ENCODE data around the gene NRG2.

NRG2 gene

GRCh38 chr5:139964994-139965565, 78.0 kb downstream of the NRG2 start:
- no peaks in the 10 kb centered on the region for H3K27me3 ChIP-seq (ENCODE audit: low read length)
- H3K9me3 ChIP-seq (ENCODE audit: insufficient read depth, low read length), result no peaks in the 10 kb centered on the region
- TF ChIP-seq EZH2phosphoT487 (conservative IDR thresholded peaks at IDR 0.05; ENCODE audit: low read length) (no peak), CTCF (IDR thresholded peaks at IDR 0.05; ENCODE audit: insufficient read depth, low read length, poor library complexity, severe bottlenecking) (no peak)
- no peaks in the 10 kb centered on the region for H3F3A ChIP-seq (ENCODE audit: insufficient read depth)
- no peaks in the 10 kb centered on the region for H3K36me3 ChIP-seq (ENCODE audit: low read length)
- H3K27ac ChIP-seq (ENCODE audit: low read depth, low read length), result no peak overlapping the region
- no peak overlapping the region for H3K9ac ChIP-seq (ENCODE audit: low read length)
- no peaks in the 10 kb centered on the region for H4K20me1 ChIP-seq (ENCODE audit: low read depth, low read length)
- no peak overlapping the region for H3K4me2 ChIP-seq (ENCODE audit: low read depth, low read length, poor library complexity, severe bottlenecking)
- H3K9me2 ChIP-seq (replicated peaks; ENCODE audit: insufficient read depth, low read length), result no peaks in the 10 kb centered on the region
- H2AFZ ChIP-seq (ENCODE audit: low read depth, low read length, severe bottlenecking), result no peak overlapping the region
- no peaks in the 10 kb centered on the region for H3K79me2 ChIP-seq (ENCODE audit: insufficient read depth, low read length)
- H3K4me3 ChIP-seq (ENCODE audit: insufficient read depth, low read length, poor library complexity, severe bottlenecking), result no peak overlapping the region

- Histone ChIP-seq H3K27me3 (ENCODE audit: low read length) (no peaks in the 10 kb centered on the region), H2AFZ (ENCODE audit: low read depth, low read length, severe bottlenecking) (no peak overlapping the region), H3K79me2 (ENCODE audit: insufficient read depth, low read length) (no peaks in the 10 kb centered on the region), H3K9ac (ENCODE audit: low read length) (no peak overlapping the region), H3F3A (ENCODE audit: insufficient read depth) (no peaks in the 10 kb centered on the region), H3K4me2 (ENCODE audit: low read depth, low read length, poor library complexity, severe bottlenecking) (no peak overlapping the region), H4K20me1 (ENCODE audit: low read depth, low read length) (no peaks in the 10 kb centered on the region), H3K9me2 (replicated peaks; ENCODE audit: insufficient read depth, low read length) (no peaks in the 10 kb centered on the region), H3K4me3 (ENCODE audit: insufficient read depth, low read length, poor library complexity, severe bottlenecking) (no peak overlapping the region), H3K36me3 (ENCODE audit: low read length) (no peaks in the 10 kb centered on the region), H3K27ac (ENCODE audit: low read depth, low read length) (no peak overlapping the region), H3K9me3 (ENCODE audit: insufficient read depth, low read length) (no peaks in the 10 kb centered on the region)
- TF ChIP-seq CTCF (IDR thresholded peaks at IDR 0.05; ENCODE audit: insufficient read depth, low read length, poor library complexity, severe bottlenecking), result no peak
- TF ChIP-seq EZH2phosphoT487 (conservative IDR thresholded peaks at IDR 0.05; ENCODE audit: low read length), result no peak
These were observed 78.7 kb downstream of the NRG2 start for GRCh38 chr5:139964266-139964993.

GRCh38 chr5:139962445-139962844, 80.7 kb downstream of the NRG2 start:
- H3K9ac ChIP-seq (ENCODE audit: low read length), result no peak overlapping the region

More at GRCh38 chr5:139962445-139962844, 80.7 kb downstream of the NRG2 start:
- Histone ChIP-seq H3K4me3 (ENCODE audit: insufficient read depth, low read length, poor library complexity, severe bottlenecking) (no peak overlapping the region), H3K9me2 (replicated peaks; ENCODE audit: insufficient read depth, low read length) (no peaks in the 10 kb centered on the region), H3K27me3 (ENCODE audit: low read length) (no peaks in the 10 kb centered on the region), H3F3A (ENCODE audit: insufficient read depth) (no peaks in the 10 kb centered on the region), H3K36me3 (ENCODE audit: low read length) (no peaks in the 10 kb centered on the region), H3K79me2 (ENCODE audit: insufficient read depth, low read length) (no peaks in the 10 kb centered on the region), H3K27ac (ENCODE audit: low read depth, low read length) (no peak overlapping the region), H3K9me3 (ENCODE audit: insufficient read depth, low read length) (no peaks in the 10 kb centered on the region), H3K4me2 (ENCODE audit: low read depth, low read length, poor library complexity, severe bottlenecking) (no peak overlapping the region), H4K20me1 (ENCODE audit: low read depth, low read length) (no peaks in the 10 kb centered on the region), H2AFZ (ENCODE audit: low read depth, low read length, severe bottlenecking) (no peak overlapping the region)
- TF ChIP-seq CTCF (IDR thresholded peaks at IDR 0.05; ENCODE audit: insufficient read depth, low read length, poor library complexity, severe bottlenecking) (no peak), EZH2phosphoT487 (conservative IDR thresholded peaks at IDR 0.05; ENCODE audit: low read length) (no peak)
